ENCODE results near the gene CAAP1. TPM values are rescaled to one million over a fixed set of nuclear protein-coding genes. Genes with fewer than 3 reads are reported as not detected.

CAAP1 gene
- polyA plus RNA-seq, 1 of the 3 experiments (the other 2 are of a cell fraction): 20.8 TPM

GRCh38 chr9:26939955-26940711 lies 47.5 kb upstream of the CAAP1 start:
- Histone ChIP-seq H3K79me2 (ENCODE audit: insufficient read depth) (peaks cover 100% of the 10 kb centered on the region), H3K27ac (ENCODE audit: low read depth in 2 of 2, low read length in 1 of 2) (no peak overlapping the region), H3K4me3 (ENCODE audit: low read depth in 2 of 2, low read length in 1 of 2) (no peak overlapping the region), H3K36me3 (replicated peaks in 1 of 2; ENCODE audit: control insufficient read depth in 1 of 2, insufficient read depth in 2 of 2, low read length in 1 of 2) (peaks cover 4 to 43% of the 10 kb centered on the region in 2 experiments), H3K9me2 (no peaks in the 10 kb centered on the region), H2AFZ (ENCODE audit: low read depth) (no peak overlapping the region), H3K9ac (no peak overlapping the region), H4K20me1 (ENCODE audit: insufficient read depth) (peaks cover 30% of the 10 kb centered on the region), H3K27me3 (ENCODE audit: insufficient read depth) (no peaks in the 10 kb centered on the region), H3K4me1 (ENCODE audit: control insufficient read depth in 1 of 2, insufficient read depth in 2 of 2, low read depth in 1 of 2, low read length in 1 of 2) (peaks cover 0 to 4% of the 10 kb centered on the region in 2 experiments; a peak in 3 of 4 replicates), H3F3A (replicated peaks; ENCODE audit: insufficient read depth) (peaks cover 3% of the 10 kb centered on the region), H3K9me3 (peaks cover 14% of the 10 kb centered on the region; the same call in 1 of the 2 replicates), H3K4me2 (no peak overlapping the region)
- ChIA-PET CTCF (interaction anchor here (0.9 to 1.0 kb wide), 2 partner anchors 24 to 47 kb away, joined by 3 read pairs; no protein-coding TSS in a partner anchor), POLR2A (no interaction called here)
- 80% methylated on average over 3 of the region's 3 CpGs for WGBS (ENCODE audit: low lambda C conversion rate)
- TF ChIP-seq USF1 (IDR thresholded peaks at IDR 0.05; ENCODE audit: borderline replicate concordance, low read depth) (no peak), TCF12 (IDR thresholded peaks at IDR 0.05) (no peak), IRF3 (IDR thresholded peaks at IDR 0.05; ENCODE audit: low read depth, low read length) (no peak), RAD21 (IDR thresholded peaks at IDR 0.05; ENCODE audit: low read length) (no peak), SIN3A (IDR thresholded peaks at IDR 0.05; ENCODE audit: borderline replicate concordance, low read depth, low read length) (no peak), GABPA (IDR thresholded peaks at IDR 0.05; ENCODE audit: low read depth) (no peak), EZH2phosphoT487 (IDR thresholded peaks at IDR 0.05; ENCODE audit: borderline replicate concordance, low read depth) (no peak)
- DNase-seq: no peak

GRCh38 chr9:26937816-26938371 lies 45.3 kb upstream of the CAAP1 start:
- no peak overlapping the region for H3K27ac ChIP-seq (ENCODE audit: low read depth in 2 of 2, low read length in 1 of 2)
- 95% methylated on average over 3 of the region's 3 CpGs for WGBS (ENCODE audit: low lambda C conversion rate)
- peaks cover 2 to 40% of the 10 kb centered on the region in 2 experiments for H3K36me3 ChIP-seq (replicated peaks in 1 of 2; ENCODE audit: control insufficient read depth in 1 of 2, insufficient read depth in 2 of 2, low read length in 1 of 2)
- H2AFZ ChIP-seq (ENCODE audit: low read depth): no peak overlapping the region
- H3K9ac ChIP-seq: no peak overlapping the region
- H3K79me2 ChIP-seq (ENCODE audit: insufficient read depth): peaks cover 99% of the 10 kb centered on the region
- H3K9me3 ChIP-seq: peaks cover 14% of the 10 kb centered on the region; the same call in 1 of the 2 replicates
- peaks cover 3% of the 10 kb centered on the region for H3F3A ChIP-seq (replicated peaks; ENCODE audit: insufficient read depth)
- TF ChIP-seq TAF1 (IDR thresholded peaks at IDR 0.05; ENCODE audit: borderline replicate concordance, low read depth, low read length): no peak
- H4K20me1 ChIP-seq (ENCODE audit: insufficient read depth): peaks cover 29% of the 10 kb centered on the region
- H3K4me3 ChIP-seq (ENCODE audit: low read depth in 2 of 2, low read length in 1 of 2): no peak overlapping the region
- no peaks in the 10 kb centered on the region for H3K9me2 ChIP-seq
- no peak overlapping the region for H3K4me2 ChIP-seq
- CTCF ChIA-PET: interaction anchor here (1.0 kb wide), 1 partner anchor 23 kb away, joined by 3 read pairs; no protein-coding TSS in a partner anchor
- DNase-seq: no peak
- no peaks in the 10 kb centered on the region for H3K27me3 ChIP-seq (ENCODE audit: insufficient read depth)
- H3K4me1 ChIP-seq (ENCODE audit: control insufficient read depth in 1 of 2, insufficient read depth in 2 of 2, low read depth in 1 of 2, low read length in 1 of 2): peaks cover 0 to 4% of the 10 kb centered on the region in 2 experiments; a peak in 3 of 4 replicates
- POLR2A ChIA-PET: no interaction called here
